ENCODE measurements around the gene NT5C. TPM values are rescaled to one million over a fixed set of nuclear protein-coding genes. Genes with fewer than 3 reads are reported as not detected.

The NT5C gene
- polyA plus RNA-seq, 1 donor = 48.7 TPM

- no peak for DNase-seq
These were observed 40.4 kb downstream of the NT5C start for GRCh38 chr17:75090871-75091854.

- no peak for DNase-seq
These were observed 42.8 kb downstream of the NT5C start for GRCh38 chr17:75088465-75089417.

- peak; percentile 77 for DNase-seq
These were observed 43.7 kb downstream of the NT5C start, which contains the start of gene SLC16A5 for GRCh38 chr17:75087558-75088453. SLC16A5 (plus strand) TSS chr17:75087954; CDS start chr17:75093637, 5,683 bp downstream.

GRCh38 chr17:75087182-75087557 lies 44.4 kb downstream of the NT5C start:
- DNase-seq = no peak

- no peak for DNase-seq
These were observed 44.9 kb downstream of the NT5C start for GRCh38 chr17:75086496-75087181.

GRCh38 chr17:75084039-75084660 lies 47.4 kb downstream of the NT5C start:
- DNase-seq = no peak

GRCh38 chr17:75082683-75083082 lies 48.9 kb downstream of the NT5C start:
- DNase-seq = no peak

GRCh38 chr17:75081611-75082540 lies 49.7 kb downstream of the NT5C start:
- DNase-seq = no peak

Other genes starting within 250 kb of the NT5C start
- not detected for gene FADS6, start 238.1 kb downstream of the NT5C start, polyA plus RNA-seq (ENCODE audit: insufficient read length)
- not detected for gene USH1G, start 208.5 kb downstream of the NT5C start, polyA plus RNA-seq (ENCODE audit: insufficient read length)
- gene OTOP2, start 207.5 kb downstream of the NT5C start, polyA plus RNA-seq (ENCODE audit: insufficient read length) = not detected
- not detected for gene OTOP3, start 195.8 kb downstream of the NT5C start, polyA plus RNA-seq (ENCODE audit: insufficient read length)
- 7.9 TPM for gene HID1, start 159.0 kb downstream of the NT5C start, polyA plus RNA-seq (ENCODE audit: insufficient read length)
- 7.1 TPM for gene CDR2L, start 144.1 kb downstream of the NT5C start, polyA plus RNA-seq (ENCODE audit: insufficient read length)
- gene MRPL58, start 119.1 kb downstream of the NT5C start, polyA plus RNA-seq (ENCODE audit: insufficient read length) = 21.2 TPM
- 216 TPM for gene ATP5PD, start 84.8 kb downstream of the NT5C start, polyA plus RNA-seq (ENCODE audit: insufficient read length)
- 25.1 TPM for gene KCTD2, start 84.5 kb downstream of the NT5C start, polyA plus RNA-seq (ENCODE audit: insufficient read length)
- gene SLC16A5, start 43.8 kb downstream of the NT5C start, polyA plus RNA-seq (ENCODE audit: insufficient read length) = 11.2 TPM
- 8.1 TPM for gene ARMC7, start 21.8 kb downstream of the NT5C start, polyA plus RNA-seq (ENCODE audit: insufficient read length)
- 374 TPM for gene JPT1, start 22.8 kb upstream of the NT5C start, polyA plus RNA-seq (ENCODE audit: insufficient read length)
- 309 TPM for gene SUMO2, start 51.2 kb upstream of the NT5C start, polyA plus RNA-seq (ENCODE audit: insufficient read length)
- gene NUP85, start 73.9 kb upstream of the NT5C start, polyA plus RNA-seq (ENCODE audit: insufficient read length) = 40.7 TPM
- 31.5 TPM for gene GGA3, start 129.9 kb upstream of the NT5C start, polyA plus RNA-seq (ENCODE audit: insufficient read length)
- gene MRPS7, start 130.1 kb upstream of the NT5C start, polyA plus RNA-seq (ENCODE audit: insufficient read length) = 57.6 TPM
- gene MIF4GD, start 139.5 kb upstream of the NT5C start, polyA plus RNA-seq (ENCODE audit: insufficient read length) = 13.1 TPM
- 6.8 TPM for gene SLC25A19, start 157.7 kb upstream of the NT5C start, polyA plus RNA-seq (ENCODE audit: insufficient read length)

Data from hindlimb muscle (tissue), 1 donor.